ENCODE measurements around the gene LRIT1. TPM values are rescaled to one million over a fixed set of nuclear protein-coding genes. Genes with fewer than 3 reads are reported as not detected.

LRIT1 gene
- total and polyA plus RNA-seq, 2 donors (not counting 3 experiments of a cell fraction or from before 2014, with no cell fraction given), result not detected

GRCh38 chr10:84265418-84265817 lies 24.1 kb upstream of the LRIT1 start:
- H3K79me2 ChIP-seq (ENCODE audit: control insufficient read depth, insufficient read depth, low read length), result no peaks in the 10 kb centered on the region
- POLR2A ChIA-PET, result no interaction called here
- no peaks in the 10 kb centered on the region for H3K9me3 ChIP-seq (replicated peaks; ENCODE audit: control insufficient read depth, insufficient read depth, low read length)
- dilution Hi-C loops (cut with MboI; ENCODE audit: extremely low pct_ligation_motif_present, low sequenced_read_pairs) (no loop called here), intact Hi-C loops (cut with micrococcal nuclease) (no loop called here)
- CTCF ChIA-PET, result interaction anchor here (0.9 to 11.1 kb wide), 6 partner anchors 9 to 282 kb away, joined by 5 to 510 read pairs (median 12); no protein-coding TSS in a partner anchor
- no peak overlapping the region for H2AFZ ChIP-seq (ENCODE audit: low read depth, low read length)
- no peaks in the 10 kb centered on the region for H4K20me1 ChIP-seq (replicated peaks; ENCODE audit: control insufficient read depth, extremely low read depth, insufficient read depth, low read length)
- H3K9ac ChIP-seq (replicated peaks; ENCODE audit: extremely low read depth, insufficient read depth, low read length), result no peak overlapping the region
- no peak overlapping the region for H3K4me3 ChIP-seq (replicated peaks in 1 of 3; ENCODE audit: insufficient read depth in 1 of 3, low read depth in 1 of 3, low read length in 3 of 3)
- H3K36me3 ChIP-seq (ENCODE audit: control insufficient read depth in 2 of 2, extremely low read depth in 1 of 2, insufficient read depth in 2 of 2, low read length in 2 of 2), result no peaks in the 10 kb centered on the region
- BruUV-seq (replicated peaks), result no TSS peak
- no peak overlapping the region for H3K4me2 ChIP-seq (ENCODE audit: insufficient read depth, low read length)
- FAIRE-seq (no peak), DNase-seq (ENCODE audit: low read depth, low spot score) (no peak)
- no peaks in the 10 kb centered on the region for H3K9me1 ChIP-seq (replicated peaks; ENCODE audit: control insufficient read depth, extremely low read depth, insufficient read depth, low read length)
- H3K4me1 ChIP-seq (ENCODE audit: control insufficient read depth, extremely low read depth, insufficient read depth, low read length), result no peaks in the 10 kb centered on the region
- H3K27ac ChIP-seq (ENCODE audit: insufficient read depth, low read depth, low read length), result no peak overlapping the region
- peaks cover 9 to 10% of the 10 kb centered on the region in 2 experiments for H3K27me3 ChIP-seq (ENCODE audit: control insufficient read depth in 2 of 2, insufficient read depth in 2 of 2, low read length in 2 of 2)
- no peak for TF ChIP-seq FOS (IDR thresholded peaks at IDR 0.05; ENCODE audit: borderline replicate concordance, insufficient read depth, low read length)
- no peak for TF ChIP-seq EZH2 (IDR thresholded peaks at IDR 0.05; ENCODE audit: borderline replicate concordance, low read depth, low read length, severe bottlenecking)
- no peak for TF ChIP-seq MYC (IDR thresholded peaks at IDR 0.05; ENCODE audit: low read depth, low read length)
- TF ChIP-seq GATA2 (IDR thresholded peaks at IDR 0.05; ENCODE audit: insufficient read depth, insufficient read length, low read depth, low read length), result no peak
- no peak for TF ChIP-seq POLR2A (IDR thresholded peaks at IDR 0.05; ENCODE audit: low read depth, low read length)
- TF ChIP-seq JUN (IDR thresholded peaks at IDR 0.05; ENCODE audit: borderline replicate concordance, insufficient read depth, insufficient read length, low read depth), result no peak
- TF ChIP-seq POLR2AphosphoS5 (IDR thresholded peaks at IDR 0.05; ENCODE audit: insufficient read depth, low read depth, low read length), result no peak
- no peak for TF ChIP-seq CTCF (IDR thresholded peaks at IDR 0.05; ENCODE audit: extremely low read depth in 1 of 2, insufficient read depth in 1 of 2, low read depth in 1 of 2, low read length in 2 of 2)
- no peak for TF ChIP-seq MAX (IDR thresholded peaks at IDR 0.05; ENCODE audit: insufficient read depth, insufficient read length)
